Keratinocyte (primary cell): Measurements from ENCODE around the gene TCF15. TPM values are rescaled to one million over a fixed set of nuclear protein-coding genes. Genes with fewer than 3 reads are reported as not detected.

Experiments
- DNase-seq: peaks from one replicate; pipeline ENCODE4 v3.0.0-alpha.2; 2011; ENCODE audit warnings: low read depth, missing footprints, low spot score
- FAIRE-seq: peaks from 2 replicates; lab custom pipeline; 2011; peaks lifted over from hg19 to GRCh38; lab: Jason Lieb, UNC
- H2AFZ ChIP-seq: 2 replicates; pipeline ENCODE4 v1.6.0; 2012; ENCODE audit warnings: low read length, control low read depth, inconsistent platforms; ENCODE audit not compliant: control insufficient read depth
- H3K27ac ChIP-seq: 2 replicates; pipeline ENCODE4 v1.5.1; 2011; ENCODE audit warnings: low read length; ENCODE audit not compliant: control insufficient read depth, insufficient read depth
- H3K27me3 ChIP-seq: 3 replicates; pipeline ENCODE4 v1.6.0; 2011; ENCODE audit warnings: low read length; ENCODE audit not compliant: control insufficient read depth, insufficient read depth; ENCODE audit errors: extremely low read depth
- H3K36me3 ChIP-seq, 2 experiments: 2 replicates in 1 of 2; 3 replicates in 1 of 2; pipeline ENCODE4 v1.5.1; 2011; ENCODE audit warnings: low read length in 2 of 2, mild to moderate bottlenecking in 1 of 2; ENCODE audit not compliant: control insufficient read depth in 2 of 2, insufficient read depth in 2 of 2; ENCODE audit errors: extremely low read depth in 1 of 2
- H3K4me1 ChIP-seq: 3 replicates; pipeline ENCODE4 v1.5.1; 2011; ENCODE audit warnings: low read length; ENCODE audit not compliant: control insufficient read depth, insufficient read depth; ENCODE audit errors: extremely low read depth
- H3K4me2 ChIP-seq: 3 replicates; pipeline ENCODE4 v1.6.0; 2011; ENCODE audit warnings: low read depth, low read length; ENCODE audit not compliant: control insufficient read depth, insufficient read depth; ENCODE audit errors: extremely low read depth
- H3K4me3 ChIP-seq, 3 experiments: fragments of 200-600 bp in 1 of 3; sonication (generic) in 1 of 3; 2 replicates in 2 of 3; 3 replicates in 1 of 3; pipeline ENCODE4 v1.5.1; 2011 to 2016; ENCODE audit warnings: low read length in 3 of 3, mild to moderate bottlenecking in 3 of 3, control low read depth in 2 of 3, inconsistent platforms in 1 of 3, low read depth in 1 of 3, mixed read lengths in 1 of 3, mixed run types in 1 of 3, moderate library complexity in 1 of 3; ENCODE audit not compliant: control insufficient read depth in 2 of 3, insufficient read depth in 2 of 3; ENCODE audit errors: extremely low read depth in 1 of 3
- H3K79me2 ChIP-seq: 2 replicates; pipeline ENCODE4 v1.6.0; 2012; ENCODE audit warnings: low read length; ENCODE audit not compliant: control insufficient read depth, insufficient read depth
- H3K9ac ChIP-seq: 3 replicates; pipeline ENCODE4 v1.6.0; 2011; ENCODE audit warnings: low read length; ENCODE audit not compliant: control insufficient read depth, insufficient read depth; ENCODE audit errors: extremely low read depth
- H3K9me1 ChIP-seq: 3 replicates; pipeline ENCODE4 v1.6.0; 2011; ENCODE audit warnings: low read length; ENCODE audit not compliant: control insufficient read depth, insufficient read depth; ENCODE audit errors: extremely low read depth
- H3K9me3 ChIP-seq: 2 replicates; pipeline ENCODE4 v1.5.1; 2012; ENCODE audit warnings: low read depth, low read length; ENCODE audit not compliant: control insufficient read depth
- H4K20me1 ChIP-seq: 3 replicates; pipeline ENCODE4 v1.6.0; 2011; ENCODE audit warnings: low read length; ENCODE audit not compliant: control insufficient read depth, insufficient read depth; ENCODE audit errors: extremely low read depth
- CTCF ChIP-seq, 3 experiments: IDR thresholded peaks in 1 of 3; conservative IDR thresholded peaks in 1 of 3; optimal IDR thresholded peaks in 1 of 3; 2 replicates in 2 of 3; 3 replicates in 1 of 3; pipeline versions ENCODE3 to v1.5.1; 2011; ENCODE audit warnings: low read length in 3 of 3, mild to moderate bottlenecking in 3 of 3, moderate library complexity in 2 of 3, control low read depth in 1 of 3, inconsistent platforms in 1 of 3; ENCODE audit not compliant: insufficient read depth in 2 of 3; ENCODE audit errors: extremely low read depth in 1 of 3
- EZH2 ChIP-seq: IDR thresholded peaks from one replicate; pipeline ENCODE4 v1.6.1; 2012; ENCODE audit warnings: inconsistent platforms, mild to moderate bottlenecking, low read length, moderate library complexity
- dilution Hi-C: fragments of 300-500 bp; cut with MboI; formaldehyde crosslinking; loops from one replicate; pipeline ENCODE4 v1.7.0; 2020; ENCODE audit warnings: low sequenced_read_pairs; ENCODE audit not compliant: extremely low pct_ligation_motif_present
- polyA plus RNA-seq, 5 experiments: library from polyadenylated mRNA; depleted of rRNA in 3 of 5; stranded (reverse) in 3 of 5; stranded (forward) in 1 of 5; unstranded in 1 of 5; fragments of >200 nt; gene quantifications; 1 replicate in 1 of 5; 2 replicates in 3 of 5; 3 replicates in 1 of 5; pipeline versions ENCODE4 v1.2.1 to v1.2.3, GENCODE V29; 2011 to 2012; ENCODE audit warnings: missing spikeins in 2 of 5, low read depth in 1 of 5, low replicate concordance in 1 of 5

Gene TCF15
- polyA plus RNA-seq, 1 donor (not counting 4 experiments of a cell fraction or from before 2014, with no cell fraction given), result not detected

GRCh38 chr20:611047-611842, 1.1 kb upstream of the TCF15 start:
- Histone ChIP-seq H3K36me3 (no peaks in the 10 kb centered on the region), H3K79me2 (no peaks in the 10 kb centered on the region), H3K27ac (no peak overlapping the region), H3K4me2 (no peak overlapping the region), H3K9ac (no peak overlapping the region), H3K9me3 (no peaks in the 10 kb centered on the region), H3K4me1 (no peaks in the 10 kb centered on the region), H4K20me1 (no peaks in the 10 kb centered on the region), H3K9me1 (no peaks in the 10 kb centered on the region), H3K4me3 (no peak overlapping the region), H2AFZ (no peak overlapping the region), H3K27me3 (peaks cover 61% of the 10 kb centered on the region)
- TF ChIP-seq EZH2 (no peak), CTCF (optimal IDR thresholded peaks at IDR 0.05 in 1 of 3, IDR thresholded peaks at IDR 0.05 in 1 of 3, conservative IDR thresholded peaks at IDR 0.05 in 1 of 3; ENCODE audit: extremely low read depth in 1 of 3, insufficient read depth in 2 of 3, low read length in 3 of 3) (no peak)
- no peak for DNase-seq
- no peak for FAIRE-seq
- dilution Hi-C loops, result no loop called here

- DNase-seq (no peak), FAIRE-seq (no peak)
- H3K9me1 ChIP-seq, result no peaks in the 10 kb centered on the region
- peaks cover 67% of the 10 kb centered on the region for H3K27me3 ChIP-seq
- TF ChIP-seq EZH2 (peak; percentile 82), CTCF (optimal IDR thresholded peaks at IDR 0.05 in 1 of 3, IDR thresholded peaks at IDR 0.05 in 1 of 3, conservative IDR thresholded peaks at IDR 0.05 in 1 of 3; ENCODE audit: extremely low read depth in 1 of 3, insufficient read depth in 2 of 3, low read length in 3 of 3) (no peak)
- H2AFZ ChIP-seq, result no peak overlapping the region
- no peak overlapping the region for H3K9ac ChIP-seq
- dilution Hi-C loops, result no loop called here
- H3K4me3 ChIP-seq, result no peak overlapping the region
- H3K4me1 ChIP-seq, result no peaks in the 10 kb centered on the region
- no peaks in the 10 kb centered on the region for H3K9me3 ChIP-seq
- no peaks in the 10 kb centered on the region for H3K79me2 ChIP-seq
- H4K20me1 ChIP-seq, result no peaks in the 10 kb centered on the region
- H3K27ac ChIP-seq, result no peak overlapping the region
- H3K36me3 ChIP-seq, result no peaks in the 10 kb centered on the region
- no peak overlapping the region for H3K4me2 ChIP-seq
These were observed 641 bp downstream of the TCF15 start for GRCh38 chr20:609371-609964.
